ENCODE results near the gene C7orf25. TPM values are rescaled to one million over a fixed set of nuclear protein-coding genes. Genes with fewer than 3 reads are reported as not detected.

Gene C7orf25
- total RNA-seq, 1 donor, result 2.0 TPM

DNA sequence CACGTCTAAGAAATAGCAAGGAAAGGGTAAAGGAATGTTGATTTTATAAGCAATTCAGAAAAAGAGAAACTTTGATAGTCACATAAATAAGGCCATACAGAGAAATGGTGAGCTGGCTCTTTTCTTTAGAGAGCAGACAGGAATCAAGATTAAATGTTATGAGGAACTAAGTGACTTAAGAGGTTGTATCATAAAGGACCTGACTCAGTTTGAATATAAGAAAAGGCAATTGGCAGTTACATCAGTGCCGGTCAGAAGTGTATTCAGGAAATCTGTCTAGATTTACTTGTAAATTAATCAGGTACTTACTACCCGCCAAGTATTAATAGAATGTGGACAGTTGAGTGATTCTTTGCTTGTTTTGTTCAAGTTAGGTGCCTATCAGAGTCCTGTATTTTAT is 22.4 kb upstream of the C7orf25 start:
- Histone ChIP-seq H3K4me3 (ENCODE audit: low read length) (no peak overlapping the region), H3K4me1 (ENCODE audit: insufficient read depth, low read length) (peaks cover 37% of the 10 kb centered on the region)

DNA sequence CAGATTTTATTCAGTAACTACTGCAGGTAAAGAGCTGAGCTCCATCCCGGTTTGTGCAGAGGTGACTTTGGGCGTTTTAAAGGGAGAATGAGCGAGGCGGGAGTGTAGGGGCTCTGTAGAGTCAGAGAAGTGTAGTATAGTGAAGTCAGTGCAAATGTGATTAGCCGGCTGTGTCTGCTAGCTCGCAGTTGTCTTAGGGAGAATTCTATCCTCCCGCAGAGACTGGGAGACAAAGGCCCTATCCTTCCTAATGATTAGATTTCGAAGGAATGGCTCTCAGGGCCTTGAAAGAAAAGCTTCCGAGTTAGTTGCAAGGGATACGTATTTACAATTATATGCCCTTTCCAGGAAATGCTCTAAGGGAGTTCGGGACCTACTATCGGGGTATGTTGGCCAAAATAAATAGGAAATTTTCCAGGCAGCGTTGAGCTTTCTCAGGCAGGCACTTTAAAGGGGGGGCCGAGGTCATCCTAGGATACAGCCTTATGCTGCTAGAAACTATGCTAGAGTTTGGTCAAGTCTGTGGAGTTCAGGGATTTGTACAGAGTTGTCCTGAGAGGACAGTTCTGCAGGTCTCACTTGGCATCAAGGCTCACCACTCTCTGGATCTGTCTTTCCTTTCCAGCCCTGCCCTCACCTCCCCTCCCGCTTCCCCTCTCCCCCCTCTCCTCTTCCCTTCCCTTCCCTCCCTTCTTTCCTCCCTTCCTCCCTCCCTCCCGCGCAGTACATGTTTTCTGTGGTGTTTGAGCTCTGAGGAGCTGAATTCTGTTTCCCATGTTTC is 21.1 kb upstream of the C7orf25 start:
- peaks cover 38% of the 10 kb centered on the region for H3K4me1 ChIP-seq (ENCODE audit: insufficient read depth, low read length)

More for the DNA sequence above, 22.4 kb upstream of the C7orf25 start:
- Histone ChIP-seq H3K9me3 (ENCODE audit: low read depth, low read length) (no peaks in the 10 kb centered on the region), H3K27me3 (ENCODE audit: insufficient read depth, low read length) (no peaks in the 10 kb centered on the region)

DNA sequence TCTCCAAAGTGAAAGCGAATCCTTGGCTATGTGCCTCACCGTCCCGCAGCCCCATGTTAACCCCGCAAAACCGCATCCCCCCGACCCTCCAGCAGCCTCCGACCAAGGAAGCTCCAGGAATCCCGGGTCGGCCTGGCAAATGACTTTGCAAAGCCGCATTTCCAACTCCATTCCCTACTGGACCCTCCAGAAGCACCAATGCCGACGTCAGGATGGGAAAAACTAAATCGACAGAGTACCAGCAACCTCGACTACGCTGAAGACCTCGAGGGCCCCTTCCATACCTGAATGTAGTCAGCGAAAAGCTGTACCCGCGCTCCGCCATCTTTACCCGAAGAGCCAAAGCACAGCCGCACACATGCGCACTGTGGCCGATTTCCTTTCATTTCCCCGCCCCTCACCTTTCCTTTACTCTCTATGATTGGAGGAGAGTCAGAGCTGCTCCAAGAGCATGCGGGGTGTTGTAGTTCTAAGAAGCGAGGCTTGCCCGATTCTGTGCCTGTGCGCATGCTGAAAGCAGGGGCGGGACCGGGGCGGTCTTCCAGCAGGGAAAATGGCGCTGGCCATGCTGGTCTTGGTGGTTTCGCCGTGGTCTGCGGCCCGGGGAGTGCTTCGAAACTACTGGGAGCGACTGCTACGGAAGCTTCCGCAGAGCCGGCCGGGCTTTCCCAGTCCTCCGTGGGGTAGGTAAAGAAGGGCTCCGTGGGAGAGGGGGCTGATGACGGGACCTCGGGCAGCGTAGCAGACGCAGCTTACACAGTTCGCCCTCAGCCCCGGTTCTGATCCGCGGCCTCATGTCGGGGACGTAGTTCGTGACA is 20.2 kb upstream of the C7orf25 start, which contains the start of the genes MRPL32 and PSMA2:
MRPL32 (plus strand) TSS at position 543 of the 818 bp plus-strand sequence; CDS start at position 554, 11 bp downstream.
PSMA2 (minus strand) TSS at position 341 of the 818 bp plus-strand sequence; CDS start at position 325, 16 bp downstream.
- H3K9me3 ChIP-seq (ENCODE audit: low read depth, low read length), result no peaks in the 10 kb centered on the region
- no peaks in the 10 kb centered on the region for H3K27me3 ChIP-seq (ENCODE audit: insufficient read depth, low read length)
- H3K4me1 ChIP-seq (ENCODE audit: insufficient read depth, low read length), result peaks cover 38% of the 10 kb centered on the region
- peak within 1 kb of the TSS; percentile 95 for H3K4me3 ChIP-seq (ENCODE audit: low read length)

More for the DNA sequence above, 21.1 kb upstream of the C7orf25 start:
- Histone ChIP-seq H3K27me3 (ENCODE audit: insufficient read depth, low read length) (no peaks in the 10 kb centered on the region), H3K4me3 (ENCODE audit: low read length) (peak overlapping the region; percentile 95), H3K9me3 (ENCODE audit: low read depth, low read length) (no peaks in the 10 kb centered on the region)

DNA sequence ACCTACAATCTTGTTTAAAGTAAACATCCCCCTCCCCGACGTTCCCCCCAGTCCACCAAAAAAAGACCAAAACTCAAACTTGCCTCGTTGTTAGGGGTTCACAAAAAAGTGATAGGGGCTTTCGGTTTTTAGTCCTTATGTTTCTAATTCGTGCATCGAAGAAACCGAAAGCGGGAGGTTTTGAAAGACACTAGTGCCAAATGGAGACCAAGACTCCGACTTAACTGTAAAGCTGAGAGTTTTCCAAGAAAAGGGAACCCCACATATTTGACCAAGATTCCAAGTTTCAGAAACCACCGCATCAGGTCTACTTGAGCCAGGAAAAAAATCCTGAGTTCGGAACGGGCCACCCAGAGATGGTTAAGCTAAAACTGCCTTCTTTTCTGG is 19.6 kb upstream of the C7orf25 start:
- H3K9me3 ChIP-seq (ENCODE audit: low read depth, low read length), result no peaks in the 10 kb centered on the region
- H3K27me3 ChIP-seq (ENCODE audit: insufficient read depth, low read length), result no peaks in the 10 kb centered on the region
- peaks cover 39% of the 10 kb centered on the region for H3K4me1 ChIP-seq (ENCODE audit: insufficient read depth, low read length)
- H3K4me3 ChIP-seq (ENCODE audit: low read length), result peak overlapping the region; percentile 95

DNA sequence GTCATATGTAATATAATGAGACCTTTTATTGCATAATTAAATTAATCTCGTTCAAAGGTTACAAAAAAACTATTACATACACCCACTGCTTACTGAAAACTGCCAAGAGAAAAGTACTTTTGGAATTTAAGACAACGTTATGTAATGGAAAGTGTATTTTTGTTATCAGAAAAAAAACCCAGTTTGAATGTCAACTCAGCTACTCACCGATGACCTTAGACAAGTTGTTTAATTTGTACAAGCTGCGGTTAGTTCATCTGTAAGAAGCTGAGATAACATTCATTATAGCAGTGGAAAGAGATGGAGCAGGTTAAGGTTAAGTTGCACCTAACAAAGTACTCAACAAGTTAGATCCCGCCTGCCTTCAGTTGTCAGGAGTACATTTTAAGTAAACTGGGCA is 19.0 kb upstream of the C7orf25 start:
- H3K27me3 ChIP-seq (ENCODE audit: insufficient read depth, low read length), result no peaks in the 10 kb centered on the region
- H3K4me1 ChIP-seq (ENCODE audit: insufficient read depth, low read length), result peaks cover 45% of the 10 kb centered on the region
- H3K9me3 ChIP-seq (ENCODE audit: low read depth, low read length), result no peaks in the 10 kb centered on the region
- H3K4me3 ChIP-seq (ENCODE audit: low read length), result peak overlapping the region; percentile 95

DNA sequence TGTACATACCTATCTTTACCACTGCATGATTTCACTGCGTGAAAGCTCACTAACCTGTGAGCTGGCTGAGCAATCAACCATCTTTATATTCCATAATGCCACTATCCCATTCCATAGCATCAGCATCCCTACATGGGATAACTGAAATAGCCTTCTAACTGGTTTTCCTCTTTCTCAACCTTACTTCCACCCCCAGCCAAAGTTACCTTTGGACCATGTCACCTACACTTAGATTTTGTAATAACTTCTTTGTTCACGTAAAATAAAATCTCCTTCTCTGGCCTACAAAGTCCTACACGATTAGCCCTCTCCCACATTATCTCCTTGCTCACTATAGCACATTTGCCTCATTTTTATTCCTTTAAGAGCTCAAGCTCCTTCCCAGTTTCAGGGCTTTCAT is 17.6 kb upstream of the C7orf25 start:
- H3K9me3 ChIP-seq (ENCODE audit: low read depth, low read length), result no peaks in the 10 kb centered on the region
- H3K4me3 ChIP-seq (ENCODE audit: low read length), result no peak overlapping the region
- no peaks in the 10 kb centered on the region for H3K27me3 ChIP-seq (ENCODE audit: insufficient read depth, low read length)
- H3K4me1 ChIP-seq (ENCODE audit: insufficient read depth, low read length), result peaks cover 56% of the 10 kb centered on the region

DNA sequence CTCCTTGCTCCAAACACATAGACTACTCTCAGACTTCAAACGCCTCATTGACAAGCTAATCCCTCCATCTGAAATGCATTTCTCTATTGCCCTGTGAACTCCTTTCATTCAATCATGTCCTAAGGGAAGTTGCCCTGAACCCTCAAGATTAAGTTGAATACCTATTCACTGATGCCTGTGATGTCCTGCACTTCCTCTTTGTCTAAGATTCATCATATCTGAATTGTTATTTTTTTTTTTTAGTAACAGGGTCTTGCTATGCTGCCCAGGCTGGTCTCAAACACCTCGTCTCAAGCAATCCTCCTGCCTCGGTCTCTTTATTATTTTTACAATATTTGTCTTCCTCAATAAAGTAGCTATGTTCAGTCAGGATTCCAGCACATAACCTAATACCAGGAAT is 16.9 kb upstream of the C7orf25 start:
- Histone ChIP-seq H3K27me3 (ENCODE audit: insufficient read depth, low read length) (no peaks in the 10 kb centered on the region), H3K9me3 (ENCODE audit: low read depth, low read length) (no peaks in the 10 kb centered on the region), H3K4me3 (ENCODE audit: low read length) (no peak overlapping the region), H3K4me1 (ENCODE audit: insufficient read depth, low read length) (peaks cover 52% of the 10 kb centered on the region)

DNA sequence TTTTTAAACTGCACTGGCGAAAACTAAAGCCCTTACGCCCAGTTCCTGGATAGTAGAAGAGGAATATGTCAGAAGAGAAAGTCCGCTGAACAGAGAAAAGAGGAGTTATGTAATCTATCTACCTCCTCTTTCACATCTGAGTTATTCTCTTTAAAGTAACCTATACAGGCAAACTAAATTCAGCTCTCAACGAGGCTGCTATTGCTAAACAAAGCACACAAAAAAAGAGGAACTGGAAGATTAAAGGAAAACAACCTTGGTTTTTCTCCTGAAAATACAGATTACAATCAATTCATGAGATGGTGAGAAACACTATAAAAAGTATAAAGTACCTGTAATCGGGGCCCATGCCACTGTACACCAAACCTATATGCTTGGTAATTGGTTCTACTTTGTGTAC is 14.3 kb upstream of the C7orf25 start:
- no peak overlapping the region for H3K4me3 ChIP-seq (ENCODE audit: low read length)
- no peaks in the 10 kb centered on the region for H3K9me3 ChIP-seq (ENCODE audit: low read depth, low read length)
- H3K4me1 ChIP-seq (ENCODE audit: insufficient read depth, low read length), result peaks cover 37% of the 10 kb centered on the region
- H3K27me3 ChIP-seq (ENCODE audit: insufficient read depth, low read length), result no peaks in the 10 kb centered on the region

DNA sequence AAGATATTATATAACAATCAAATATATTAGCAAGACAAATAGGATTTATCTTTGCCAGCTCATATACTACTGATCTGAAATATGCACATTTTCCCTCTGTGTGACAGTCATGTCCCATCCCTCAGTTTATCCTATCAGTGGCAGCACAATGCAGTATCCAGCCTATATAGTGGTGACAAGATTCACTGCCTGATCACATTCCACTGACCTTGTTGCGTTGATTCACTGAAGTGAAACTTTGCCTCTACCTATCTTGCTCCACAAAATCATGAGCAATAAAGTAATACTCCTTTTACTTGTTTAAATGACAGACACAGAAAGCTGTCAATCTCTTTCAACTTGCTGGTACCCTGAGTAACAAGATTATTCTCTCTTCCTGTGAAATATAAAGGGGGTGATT is 13.8 kb upstream of the C7orf25 start:
- no peaks in the 10 kb centered on the region for H3K9me3 ChIP-seq (ENCODE audit: low read depth, low read length)
- no peak overlapping the region for H3K4me3 ChIP-seq (ENCODE audit: low read length)
- H3K4me1 ChIP-seq (ENCODE audit: insufficient read depth, low read length), result peaks cover 32% of the 10 kb centered on the region
- no peaks in the 10 kb centered on the region for H3K27me3 ChIP-seq (ENCODE audit: insufficient read depth, low read length)

DNA sequence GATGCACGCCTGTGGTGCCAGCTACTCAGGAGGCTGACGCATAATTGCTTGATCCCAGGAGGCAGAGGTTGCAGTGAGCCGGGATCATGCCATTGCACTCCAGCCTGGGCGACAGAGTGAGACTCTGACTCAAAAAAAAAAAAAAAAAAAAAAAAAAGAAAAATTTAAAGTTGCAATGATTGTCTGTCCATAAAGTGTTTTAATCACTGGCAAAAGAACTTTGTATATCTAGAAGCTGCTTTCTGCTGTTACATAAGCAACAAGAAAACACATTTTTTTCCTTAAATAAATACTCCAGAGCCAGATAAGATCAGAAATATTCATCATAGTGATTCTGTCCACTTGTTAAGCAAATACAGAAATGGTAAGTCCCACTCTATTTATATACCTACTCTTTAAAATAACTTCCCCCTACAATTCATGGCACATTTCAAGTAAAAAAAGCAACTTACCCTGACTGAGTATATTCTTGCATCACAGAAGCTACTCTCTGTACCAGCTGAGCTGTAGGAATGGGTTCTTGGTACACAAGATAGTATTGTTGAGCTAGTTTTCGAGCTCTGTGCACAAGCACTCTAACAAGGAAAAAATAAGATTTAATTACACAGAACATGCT is 12.5 kb upstream of the C7orf25 start:
- H3K4me3 ChIP-seq (ENCODE audit: low read length), result no peak overlapping the region
- no peaks in the 10 kb centered on the region for H3K9me3 ChIP-seq (ENCODE audit: low read depth, low read length)
- H3K4me1 ChIP-seq (ENCODE audit: insufficient read depth, low read length), result peaks cover 19% of the 10 kb centered on the region
- no peaks in the 10 kb centered on the region for H3K27me3 ChIP-seq (ENCODE audit: insufficient read depth, low read length)

DNA sequence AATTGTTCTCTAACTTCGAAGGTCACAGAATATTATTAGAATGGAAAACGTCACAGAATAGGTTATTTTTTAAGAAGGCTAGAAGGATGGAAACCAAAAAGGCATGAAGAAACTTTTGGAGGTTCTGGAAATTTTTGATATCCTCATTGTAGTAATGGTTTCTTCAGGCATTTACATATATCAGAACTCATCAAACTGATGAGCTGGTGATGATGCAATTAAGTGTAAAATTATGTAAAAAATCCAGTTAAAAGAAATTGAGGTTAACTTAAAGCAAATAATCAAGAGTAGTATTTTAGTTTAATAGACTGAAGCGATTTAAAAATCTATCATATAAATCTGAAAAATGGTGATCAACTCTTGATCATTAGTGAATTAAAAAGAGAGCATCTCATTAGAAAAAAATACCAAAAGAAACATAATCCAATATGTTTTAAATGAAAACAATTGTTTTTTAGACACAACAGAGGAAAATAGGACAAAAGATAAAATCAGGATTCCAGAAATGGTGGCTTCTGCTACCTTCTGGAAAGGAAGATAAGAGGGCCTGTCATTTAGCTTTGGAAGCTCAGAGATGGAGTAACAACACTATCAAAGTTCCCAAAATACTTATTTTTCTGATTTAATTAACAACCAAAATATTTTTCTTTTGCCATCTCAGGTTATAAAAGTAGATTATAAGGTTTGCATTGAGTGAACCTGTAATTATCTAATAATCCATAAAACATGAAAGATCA is 10.3 kb upstream of the C7orf25 start:
- H3K9me3 ChIP-seq (ENCODE audit: low read depth, low read length), result no peaks in the 10 kb centered on the region

DNA sequence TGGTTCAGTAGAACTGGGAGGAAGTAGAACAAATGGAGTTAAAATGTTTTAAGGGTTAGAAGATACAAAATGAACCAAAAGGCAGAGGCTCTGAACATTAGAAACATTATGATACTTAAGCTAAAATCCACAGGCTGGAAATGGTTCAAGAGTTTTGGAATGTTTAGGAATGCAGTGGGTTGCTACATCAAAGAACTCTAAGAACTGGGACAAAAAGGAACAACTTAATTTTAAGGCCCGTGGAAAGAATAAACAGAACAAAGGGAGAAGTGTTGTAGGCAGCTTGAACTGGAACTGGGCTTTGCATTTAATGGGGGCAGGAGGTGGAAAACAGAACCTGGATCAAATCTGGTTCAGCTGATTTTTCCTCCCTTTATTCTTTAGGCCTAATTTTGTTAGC is 3.5 kb upstream of the C7orf25 start:
- H3K4me3 ChIP-seq (ENCODE audit: low read length), result no peak overlapping the region
- no peaks in the 10 kb centered on the region for H3K27me3 ChIP-seq (ENCODE audit: insufficient read depth, low read length)
- no peaks in the 10 kb centered on the region for H3K9me3 ChIP-seq (ENCODE audit: low read depth, low read length)
- H3K4me1 ChIP-seq (ENCODE audit: insufficient read depth, low read length), result peaks cover 32% of the 10 kb centered on the region

More for the DNA sequence above, 10.3 kb upstream of the C7orf25 start:
- H3K4me3 ChIP-seq (ENCODE audit: low read length), result no peak overlapping the region
- no peaks in the 10 kb centered on the region for H3K27me3 ChIP-seq (ENCODE audit: insufficient read depth, low read length)
- peaks cover 17% of the 10 kb centered on the region for H3K4me1 ChIP-seq (ENCODE audit: insufficient read depth, low read length)

DNA sequence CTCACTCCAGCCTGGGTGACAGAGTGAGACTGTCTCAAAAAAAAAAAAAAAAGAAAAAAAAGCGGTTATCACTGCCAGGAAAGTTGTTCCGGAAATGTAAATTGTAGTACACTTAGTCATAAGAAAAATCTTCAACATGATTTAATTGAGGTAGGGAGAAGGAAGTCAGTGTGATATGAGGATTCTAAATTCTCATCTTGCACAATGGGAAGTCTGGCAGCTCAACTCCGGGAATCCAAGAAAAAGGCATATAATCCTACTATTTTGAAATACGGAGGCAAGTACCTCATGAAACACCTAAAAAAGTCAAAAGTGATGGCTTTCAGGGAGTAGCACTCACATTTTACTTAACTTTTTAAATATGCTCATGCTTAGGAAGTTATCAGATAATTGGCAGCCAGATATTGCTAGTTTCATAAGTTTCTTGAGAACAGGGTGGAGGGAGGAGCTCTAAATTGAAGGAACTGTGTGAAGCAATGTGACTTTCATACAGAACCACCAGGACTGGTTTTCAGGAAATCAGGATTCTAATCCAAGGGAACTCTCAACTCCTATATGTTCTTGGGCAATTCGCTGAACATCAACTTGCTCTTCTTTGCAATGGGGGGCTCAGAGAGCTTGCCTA is 2.7 kb upstream of the C7orf25 start:
- Histone ChIP-seq H3K4me3 (ENCODE audit: low read length) (no peak overlapping the region), H3K9me3 (ENCODE audit: low read depth, low read length) (no peaks in the 10 kb centered on the region), H3K27me3 (ENCODE audit: insufficient read depth, low read length) (no peaks in the 10 kb centered on the region), H3K4me1 (ENCODE audit: insufficient read depth, low read length) (peaks cover 34% of the 10 kb centered on the region)

DNA sequence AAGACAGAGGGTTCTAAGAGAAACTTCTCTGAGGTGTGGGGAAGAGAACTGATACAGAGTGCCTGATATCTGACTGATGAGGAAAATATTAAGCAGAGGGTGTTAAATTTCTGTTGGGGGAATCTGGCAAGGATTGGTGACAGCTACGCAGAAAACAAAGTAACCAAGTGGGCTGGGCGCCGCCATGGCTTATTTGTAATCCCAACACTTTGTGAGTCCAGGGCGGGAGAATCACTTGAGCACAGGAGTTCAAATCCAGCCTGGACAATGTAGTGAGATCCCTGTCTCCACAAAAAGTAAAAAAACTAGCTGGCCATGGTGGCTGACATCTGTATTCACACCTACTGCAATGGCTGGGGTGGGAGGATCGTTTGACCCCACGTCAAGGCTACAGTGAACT is 2.1 kb upstream of the C7orf25 start:
- Histone ChIP-seq H3K27me3 (ENCODE audit: insufficient read depth, low read length) (no peaks in the 10 kb centered on the region), H3K4me3 (ENCODE audit: low read length) (no peak overlapping the region)

More for the DNA sequence above, 2.1 kb upstream of the C7orf25 start:
- H3K4me1 ChIP-seq (ENCODE audit: insufficient read depth, low read length), result peaks cover 34% of the 10 kb centered on the region
- no peaks in the 10 kb centered on the region for H3K9me3 ChIP-seq (ENCODE audit: low read depth, low read length)
